Measurements from ENCODE around the gene CACHD1.
"Not testable (repeated sequence)": the region's sequence is repeated elsewhere in the genome, so short reads cannot be mapped to it uniquely, and the experiment has no call there.

The CACHD1 gene

DNA sequence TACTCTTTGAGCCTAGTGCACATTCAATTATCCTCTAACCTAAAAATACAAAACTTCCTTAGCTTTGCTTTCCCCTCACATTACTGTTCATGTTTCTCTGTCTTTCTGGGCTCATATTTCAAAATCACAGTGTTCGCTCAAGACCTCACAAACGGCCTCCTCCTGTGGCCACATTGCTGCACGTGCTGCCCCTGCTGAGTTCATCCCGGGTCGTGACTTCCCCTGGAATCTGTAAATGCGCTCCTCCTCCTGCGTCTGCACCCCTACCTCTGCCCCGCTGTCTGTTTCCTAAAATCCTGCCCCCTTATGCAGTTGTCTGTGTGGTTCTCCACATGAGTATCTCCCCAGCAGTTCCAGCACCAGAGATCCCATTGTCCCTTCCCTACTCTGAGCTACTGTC, 229.4 kb downstream of the CACHD1 start:
- DNase-seq (ENCODE audit: low spot score) = no peak
- H3K4me3 ChIP-seq = no peak overlapping the region
- no peak overlapping the region for H3K27ac ChIP-seq
- TF ChIP-seq, protein P1, sequence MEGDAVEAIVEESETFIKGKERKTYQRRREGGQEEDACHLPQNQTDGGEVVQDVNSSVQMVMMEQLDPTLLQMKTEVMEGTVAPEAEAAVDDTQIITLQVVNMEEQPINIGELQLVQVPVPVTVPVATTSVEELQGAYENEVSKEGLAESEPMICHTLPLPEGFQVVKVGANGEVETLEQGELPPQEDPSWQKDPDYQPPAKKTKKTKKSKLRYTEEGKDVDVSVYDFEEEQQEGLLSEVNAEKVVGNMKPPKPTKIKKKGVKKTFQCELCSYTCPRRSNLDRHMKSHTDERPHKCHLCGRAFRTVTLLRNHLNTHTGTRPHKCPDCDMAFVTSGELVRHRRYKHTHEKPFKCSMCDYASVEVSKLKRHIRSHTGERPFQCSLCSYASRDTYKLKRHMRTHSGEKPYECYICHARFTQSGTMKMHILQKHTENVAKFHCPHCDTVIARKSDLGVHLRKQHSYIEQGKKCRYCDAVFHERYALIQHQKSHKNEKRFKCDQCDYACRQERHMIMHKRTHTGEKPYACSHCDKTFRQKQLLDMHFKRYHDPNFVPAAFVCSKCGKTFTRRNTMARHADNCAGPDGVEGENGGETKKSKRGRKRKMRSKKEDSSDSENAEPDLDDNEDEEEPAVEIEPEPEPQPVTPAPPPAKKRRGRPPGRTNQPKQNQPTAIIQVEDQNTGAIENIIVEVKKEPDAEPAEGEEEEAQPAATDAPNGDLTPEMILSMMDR (IDR thresholded peaks at IDR 0.05) = no peak

- DNase-seq (ENCODE audit: low spot score) = no peak
- Histone ChIP-seq H3K27ac (no peak overlapping the region), H3K4me3 (no peak overlapping the region)
- TF ChIP-seq, protein P1 (IDR thresholded peaks at IDR 0.05) = no peak
Measured at GRCh38 chr1:64701071-64701470, 231.1 kb downstream of the CACHD1 start.

- TF ChIP-seq, protein P1 (IDR thresholded peaks at IDR 0.05) = no peak
- no peak overlapping the region for H3K27ac ChIP-seq
- no peak overlapping the region for H3K4me3 ChIP-seq
- DNase-seq (ENCODE audit: low spot score) = no peak
Measured at GRCh38 chr1:64701886-64702285, 232.0 kb downstream of the CACHD1 start.

- DNase-seq (ENCODE audit: low spot score); H3K27ac ChIP-seq; H3K4me3 ChIP-seq: not testable (repeated sequence)
Measured at GRCh38 chr1:64702670-64703069, 232.7 kb downstream of the CACHD1 start.

GRCh38 chr1:64703600-64703999, 233.7 kb downstream of the CACHD1 start:
- Histone ChIP-seq H3K4me3 (no peak overlapping the region), H3K27ac (no peak overlapping the region)
- TF ChIP-seq, protein P1 (IDR thresholded peaks at IDR 0.05) = no peak
- DNase-seq (ENCODE audit: low spot score) = no peak

DNA sequence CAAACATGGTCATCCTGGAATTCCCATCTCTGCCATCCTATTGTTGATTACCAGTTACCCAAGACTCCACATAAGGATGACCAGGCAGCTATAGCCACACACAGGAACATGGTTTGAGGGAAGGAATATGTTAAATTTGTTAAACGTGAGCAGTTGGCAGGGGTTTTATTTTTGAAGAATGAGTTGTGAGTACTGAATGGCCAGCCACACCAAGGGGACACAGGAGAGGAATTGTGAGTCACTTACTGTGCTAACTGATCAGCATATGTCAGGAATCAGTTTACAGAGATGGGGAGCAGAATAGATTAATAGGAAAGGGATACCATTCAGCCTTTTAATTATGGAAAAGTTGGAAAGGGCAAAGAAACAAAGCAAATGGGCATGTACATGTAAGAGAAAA, 235.7 kb downstream of the CACHD1 start:
- DNase-seq (ENCODE audit: low spot score) = no peak
- TF ChIP-seq, protein P1 (IDR thresholded peaks at IDR 0.05) = no peak
- no peak overlapping the region for H3K4me3 ChIP-seq
- no peak overlapping the region for H3K27ac ChIP-seq

DNA sequence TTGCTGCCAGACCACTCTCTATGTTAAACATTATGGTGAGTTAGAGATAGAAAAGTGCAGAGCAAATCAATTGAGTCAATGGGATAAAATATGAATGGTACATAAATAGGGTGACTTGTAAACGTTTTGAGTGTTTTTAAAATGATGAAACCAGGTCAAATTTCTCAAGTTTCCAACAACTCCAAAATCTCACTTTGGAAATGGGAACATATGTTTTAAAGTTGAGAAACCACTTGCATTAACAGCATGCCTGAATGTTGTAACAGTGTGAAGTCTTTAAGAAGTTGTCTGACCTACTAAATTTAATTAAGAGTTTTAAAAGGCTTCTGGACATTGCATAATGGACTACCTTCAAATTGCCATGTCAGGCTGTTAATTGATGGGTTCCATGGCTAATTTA, 241.3 kb downstream of the CACHD1 start:
- no peak for DNase-seq (ENCODE audit: low spot score)
- TF ChIP-seq, protein P1 (IDR thresholded peaks at IDR 0.05) = no peak
- no peak overlapping the region for H3K4me3 ChIP-seq
- no peak overlapping the region for H3K27ac ChIP-seq

DNA sequence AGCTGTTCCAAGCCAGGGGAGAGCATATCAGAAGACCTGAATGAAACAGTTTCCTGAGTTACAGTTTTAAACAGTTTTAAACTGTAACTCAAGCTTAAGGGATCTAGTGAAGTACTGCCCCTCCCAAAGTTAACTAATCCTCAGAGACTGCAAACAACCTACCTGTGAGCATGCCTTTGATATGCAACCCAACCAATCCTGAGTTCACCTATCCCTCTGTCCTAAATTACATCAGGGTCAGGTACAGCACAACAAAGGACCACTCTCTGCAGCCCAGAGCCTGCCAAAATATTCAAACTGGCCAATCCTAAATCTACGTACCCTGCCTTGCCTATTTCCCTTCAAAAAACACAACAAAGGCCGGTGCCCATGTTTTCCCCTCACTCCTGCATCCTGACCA, 242.1 kb downstream of the CACHD1 start:
- no peak for DNase-seq (ENCODE audit: low spot score)
- TF ChIP-seq, protein P1 (IDR thresholded peaks at IDR 0.05) = no peak
- no peak overlapping the region for H3K27ac ChIP-seq
- no peak overlapping the region for H3K4me3 ChIP-seq
